MM.1S (cell line): ENCODE results near the gene DPY19L2.
"Not testable (repeated sequence)": the region's sequence is repeated elsewhere in the genome, so short reads cannot be mapped to it uniquely, and the experiment has no call there.

Experiments used
- DNase-seq: peaks from one replicate; pipeline ENCODE4 v3.0.0-alpha.2; 2015
- H2AFZ ChIP-seq: fragments of 300-600 bp; sonication (generic); 2 replicates; pipeline ENCODE4 v1.6.0; 2016; ENCODE audit warnings: antibody characterized with exemption, low read length
- H3F3A ChIP-seq: fragments of 300-600 bp; sonication (generic); 2 replicates; pipeline ENCODE4 v1.6.1; 2016; ENCODE audit warnings: mild to moderate bottlenecking, antibody characterized with exemption, low read length, moderate library complexity, mixed read lengths; ENCODE audit not compliant: insufficient read depth
- H3K27ac ChIP-seq: fragments of 300-600 bp; sonication (generic); 2 replicates; pipeline ENCODE4 v1.5.1; 2016; ENCODE audit warnings: mild to moderate bottlenecking, low read length
- H3K27me3 ChIP-seq: fragments of 300-600 bp; sonication (generic); replicated peaks from 2 replicates; pipeline ENCODE4 v1.6.0; 2016; ENCODE audit warnings: low read length; ENCODE audit not compliant: insufficient read depth
- H3K36me3 ChIP-seq: fragments of 300-600 bp; sonication (generic); replicated peaks from 2 replicates; pipeline ENCODE4 v1.6.1; 2016; ENCODE audit warnings: mild to moderate bottlenecking, low read length, mixed read lengths; ENCODE audit not compliant: insufficient read depth
- H3K4me1 ChIP-seq: fragments of 300-600 bp; sonication (generic); 2 replicates; pipeline ENCODE4 v1.6.1; 2016; ENCODE audit warnings: low read length, mixed read lengths
- H3K4me2 ChIP-seq: fragments of 300-600 bp; sonication (generic); 2 replicates; pipeline ENCODE4 v1.6.0; 2016; ENCODE audit warnings: low read depth, low read length
- H3K4me3 ChIP-seq: fragments of 300-600 bp; sonication (generic); 2 replicates; pipeline ENCODE4 v1.5.1; 2016; ENCODE audit warnings: low read length, mixed read lengths
- H3K79me2 ChIP-seq: fragments of 300-600 bp; sonication (generic); 2 replicates; pipeline ENCODE4 v1.6.1; 2016; ENCODE audit warnings: mixed run types, low read length, mixed read lengths
- H3K9ac ChIP-seq: fragments of 300-600 bp; sonication (generic); 2 replicates; pipeline ENCODE4 v1.6.1; 2016; ENCODE audit warnings: low read length, mixed read lengths
- H3K9me2 ChIP-seq: fragments of 300-600 bp; sonication (generic); replicated peaks from 2 replicates; pipeline ENCODE4 v1.6.1; 2016; ENCODE audit warnings: mild to moderate bottlenecking, low read length, mixed read lengths; ENCODE audit not compliant: insufficient read depth
- H3K9me3 ChIP-seq: fragments of 300-600 bp; sonication (generic); replicated peaks from 2 replicates; pipeline ENCODE4 v1.6.1; 2016; ENCODE audit warnings: mild to moderate bottlenecking, low read length, mixed read lengths; ENCODE audit not compliant: insufficient read depth
- H4K20me1 ChIP-seq: fragments of 300-600 bp; sonication (generic); 2 replicates; pipeline ENCODE4 v1.6.1; 2016; ENCODE audit warnings: mild to moderate bottlenecking, low read length, moderate library complexity, mixed read lengths; ENCODE audit not compliant: insufficient read depth

The DPY19L2 gene

GRCh38 chr12:63577631-63578030, 90.7 kb downstream of the DPY19L2 start:
- not testable (repeated sequence) for H3K79me2 ChIP-seq, H3K36me3 ChIP-seq, H2AFZ ChIP-seq, H3K9me3 ChIP-seq, H3K9ac ChIP-seq, H3K9me2 ChIP-seq, H3K4me1 ChIP-seq, H3F3A ChIP-seq, H3K4me3 ChIP-seq, H3K27me3 ChIP-seq, H4K20me1 ChIP-seq, H3K4me2 ChIP-seq, H3K27ac ChIP-seq, DNase-seq

- H3K4me3 ChIP-seq, H3K9ac ChIP-seq, H3K4me2 ChIP-seq, H3K36me3 ChIP-seq, H3K79me2 ChIP-seq, H3K27me3 ChIP-seq, H4K20me1 ChIP-seq, H3K4me1 ChIP-seq, H2AFZ ChIP-seq, H3K9me3 ChIP-seq, H3K9me2 ChIP-seq, H3K27ac ChIP-seq, DNase-seq, H3F3A ChIP-seq: not testable (repeated sequence)
Measured at GRCh38 chr12:63572038-63572437, 96.3 kb downstream of the DPY19L2 start.

GRCh38 chr12:63558445-63558844, 109.8 kb downstream of the DPY19L2 start:
- H3K4me2 ChIP-seq, H3F3A ChIP-seq, H3K36me3 ChIP-seq, H3K9ac ChIP-seq, H2AFZ ChIP-seq, H3K4me1 ChIP-seq, H3K27ac ChIP-seq, H3K27me3 ChIP-seq, H3K79me2 ChIP-seq, H3K9me2 ChIP-seq, H4K20me1 ChIP-seq, H3K4me3 ChIP-seq, H3K9me3 ChIP-seq, DNase-seq: not testable (repeated sequence)

GRCh38 chr12:63551397-63551796, 116.9 kb downstream of the DPY19L2 start:
- not testable (repeated sequence) for DNase-seq, H3K27me3 ChIP-seq, H3K4me2 ChIP-seq, H4K20me1 ChIP-seq, H3K79me2 ChIP-seq, H3K9ac ChIP-seq, H3K4me3 ChIP-seq, H3K9me3 ChIP-seq, H3K36me3 ChIP-seq, H3K4me1 ChIP-seq, H3F3A ChIP-seq, H3K9me2 ChIP-seq, H2AFZ ChIP-seq, H3K27ac ChIP-seq

- H3F3A ChIP-seq, H3K79me2 ChIP-seq, DNase-seq, H3K27me3 ChIP-seq, H4K20me1 ChIP-seq, H3K9ac ChIP-seq, H3K4me3 ChIP-seq, H3K9me3 ChIP-seq, H3K4me2 ChIP-seq, H3K36me3 ChIP-seq, H3K9me2 ChIP-seq, H3K27ac ChIP-seq, H2AFZ ChIP-seq, H3K4me1 ChIP-seq: not testable (repeated sequence)
Measured at GRCh38 chr12:63549034-63549433, 119.3 kb downstream of the DPY19L2 start.

- H3K9ac ChIP-seq, H3K79me2 ChIP-seq, H3K4me2 ChIP-seq, H3K9me3 ChIP-seq, DNase-seq, H3F3A ChIP-seq, H3K4me3 ChIP-seq, H4K20me1 ChIP-seq, H3K9me2 ChIP-seq, H3K27me3 ChIP-seq, H2AFZ ChIP-seq, H3K36me3 ChIP-seq, H3K4me1 ChIP-seq, H3K27ac ChIP-seq: not testable (repeated sequence)
Measured at GRCh38 chr12:63545298-63545916, 122.9 kb downstream of the DPY19L2 start.

GRCh38 chr12:63538656-63539055, 129.6 kb downstream of the DPY19L2 start:
- not testable (repeated sequence) for H3K4me3 ChIP-seq, H3K36me3 ChIP-seq, H2AFZ ChIP-seq, H3K9me3 ChIP-seq, H3K4me1 ChIP-seq, H3K9ac ChIP-seq, H3K27ac ChIP-seq, DNase-seq, H3K4me2 ChIP-seq, H4K20me1 ChIP-seq, H3K27me3 ChIP-seq, H3K9me2 ChIP-seq, H3K79me2 ChIP-seq, H3F3A ChIP-seq

- H3K27ac ChIP-seq, H3K9ac ChIP-seq, H3K36me3 ChIP-seq, H3K4me1 ChIP-seq, H3K4me3 ChIP-seq, H3K9me2 ChIP-seq, H3K27me3 ChIP-seq, H3K9me3 ChIP-seq, H3K79me2 ChIP-seq, H4K20me1 ChIP-seq, H3F3A ChIP-seq, H3K4me2 ChIP-seq, H2AFZ ChIP-seq, DNase-seq: not testable (repeated sequence)
Measured at GRCh38 chr12:63537838-63538237, 130.5 kb downstream of the DPY19L2 start.
